Measurements from ENCODE around the gene ROCK1. TPM values are rescaled to one million over a fixed set of nuclear protein-coding genes. Genes with fewer than 3 reads are reported as not detected.
"Not testable (repeated sequence)": the region's sequence is repeated elsewhere in the genome, so short reads cannot be mapped to it uniquely, and the experiment has no call there.

The ROCK1 gene
- total RNA-seq, 2 experiments from 2014 or later: 63.8 to 65.1 TPM

DNA sequence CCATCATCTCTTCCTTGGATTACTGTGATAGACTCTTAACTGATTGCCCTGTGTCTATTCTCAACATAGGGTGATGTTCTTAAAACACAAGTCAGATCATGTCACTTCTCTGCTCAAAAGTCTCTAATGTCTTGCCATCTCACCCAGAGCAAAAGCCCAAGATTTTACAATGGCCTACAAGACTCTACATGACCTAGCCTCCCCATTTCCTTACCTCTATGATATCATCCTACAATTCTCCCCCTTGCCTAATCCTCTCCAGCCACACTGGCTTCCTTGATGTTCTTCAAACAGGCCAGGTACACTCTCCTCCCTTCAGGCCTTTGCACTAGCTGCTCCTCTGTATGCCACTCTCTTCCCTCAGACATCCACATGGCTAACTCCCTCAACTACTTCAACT is 55.1 kb downstream of the ROCK1 start:
- peaks cover 11% of the 10 kb centered on the region for H3K36me3 Mint-ChIP-seq
- no peak overlapping the region for H3K4me3 Mint-ChIP-seq
- H3K9me3 Mint-ChIP-seq (ENCODE audit: low read depth): no peaks in the 10 kb centered on the region
- no peak for ATAC-seq
- CTCF ChIA-PET: no interaction called here
- H3K27me3 Mint-ChIP-seq: no peaks in the 10 kb centered on the region
- DNase-seq: no peak
- H3K4me1 Mint-ChIP-seq: peaks cover 2% of the 10 kb centered on the region
- H3K27ac Mint-ChIP-seq: no peak overlapping the region

DNA sequence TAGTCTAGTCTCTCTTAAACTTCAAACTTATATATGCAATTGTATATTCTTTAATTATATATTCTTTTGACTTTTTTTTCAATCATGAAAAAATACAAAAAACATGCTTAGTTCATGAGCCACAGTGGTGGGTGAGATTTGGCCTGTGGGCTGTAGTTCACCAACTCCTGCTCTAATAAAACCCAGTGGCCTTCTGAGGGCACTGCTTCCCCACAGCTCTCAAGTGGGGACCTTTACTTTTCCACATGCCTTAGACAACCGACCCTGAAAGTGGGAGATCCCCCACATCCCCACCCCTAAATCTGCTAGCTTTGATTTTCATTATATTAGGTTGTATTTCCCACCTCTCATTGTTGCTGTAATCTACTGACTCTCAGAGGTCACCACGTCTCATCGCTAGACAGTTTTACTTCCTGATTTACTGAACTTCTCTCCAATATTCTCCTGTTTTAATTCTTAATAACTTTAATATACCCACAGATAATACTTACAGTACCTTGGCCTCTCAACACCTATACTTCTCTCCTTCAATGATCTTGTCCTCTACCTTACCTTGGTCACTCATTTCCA is 57.3 kb downstream of the ROCK1 start:
- Mint-ChIP-seq H3K9me3 (ENCODE audit: low read depth) (no peaks in the 10 kb centered on the region), H3K36me3 (peaks cover 5% of the 10 kb centered on the region), H3K4me1 (peaks cover 5% of the 10 kb centered on the region), H3K4me3 (no peak overlapping the region), H3K27me3 (no peaks in the 10 kb centered on the region), H3K27ac (no peak overlapping the region)
- no peak for DNase-seq
- CTCF ChIA-PET: no interaction called here
- ATAC-seq: no peak

DNA sequence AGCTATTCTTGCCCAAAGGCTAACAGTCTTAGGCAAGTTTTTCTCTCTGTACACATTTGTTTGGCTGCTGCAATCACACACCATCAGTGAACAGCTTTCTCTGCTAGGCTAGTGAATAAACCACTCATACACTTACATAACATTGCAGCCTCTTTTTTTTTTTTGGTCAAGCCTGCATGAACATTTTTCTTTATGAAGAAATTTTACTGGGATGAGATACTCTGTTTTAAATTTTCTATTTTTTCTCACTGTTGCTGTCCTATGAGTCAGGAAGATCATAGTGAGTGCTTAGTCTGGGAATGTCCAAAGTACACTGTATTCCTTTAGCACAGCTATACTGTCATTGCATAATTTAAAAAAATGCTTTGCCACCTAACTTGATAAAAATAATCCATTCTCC is 58.5 kb downstream of the ROCK1 start:
- no peaks in the 10 kb centered on the region for H3K9me3 Mint-ChIP-seq (ENCODE audit: low read depth)
- H3K4me3 Mint-ChIP-seq: no peak overlapping the region
- ATAC-seq: no peak
- no peak for DNase-seq
- H3K27me3 Mint-ChIP-seq: no peaks in the 10 kb centered on the region
- H3K36me3 Mint-ChIP-seq: peaks cover 5% of the 10 kb centered on the region
- H3K4me1 Mint-ChIP-seq: peaks cover 6% of the 10 kb centered on the region
- no peak overlapping the region for H3K27ac Mint-ChIP-seq
- CTCF ChIA-PET: no interaction called here

DNA sequence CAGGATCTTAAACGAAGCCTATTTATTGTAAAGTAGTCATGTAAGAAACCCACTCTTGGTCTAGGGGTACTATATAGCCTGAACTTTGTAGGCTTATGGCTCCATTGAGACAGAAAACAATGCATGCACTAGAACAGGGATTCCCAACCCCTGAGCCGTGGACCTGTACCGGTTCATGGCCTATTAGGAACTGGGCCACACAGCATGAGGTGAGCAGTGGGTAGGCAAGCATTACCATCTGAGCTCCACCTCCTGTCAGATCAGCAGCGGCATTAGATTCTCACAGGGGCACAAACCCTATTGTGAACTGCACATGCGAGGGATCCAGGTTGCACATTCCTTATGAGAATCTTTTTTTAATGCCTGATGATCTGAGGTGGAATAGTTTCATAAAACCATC is 59.2 kb downstream of the ROCK1 start:
- no peaks in the 10 kb centered on the region for H3K27me3 Mint-ChIP-seq
- no peaks in the 10 kb centered on the region for H3K9me3 Mint-ChIP-seq (ENCODE audit: low read depth)
- H3K27ac Mint-ChIP-seq: no peak overlapping the region
- peaks cover 9% of the 10 kb centered on the region for H3K36me3 Mint-ChIP-seq
- DNase-seq (no peak), ATAC-seq (no peak)
- peaks cover 6% of the 10 kb centered on the region for H3K4me1 Mint-ChIP-seq
- CTCF ChIA-PET: no interaction called here
- H3K4me3 Mint-ChIP-seq: no peak overlapping the region

DNA sequence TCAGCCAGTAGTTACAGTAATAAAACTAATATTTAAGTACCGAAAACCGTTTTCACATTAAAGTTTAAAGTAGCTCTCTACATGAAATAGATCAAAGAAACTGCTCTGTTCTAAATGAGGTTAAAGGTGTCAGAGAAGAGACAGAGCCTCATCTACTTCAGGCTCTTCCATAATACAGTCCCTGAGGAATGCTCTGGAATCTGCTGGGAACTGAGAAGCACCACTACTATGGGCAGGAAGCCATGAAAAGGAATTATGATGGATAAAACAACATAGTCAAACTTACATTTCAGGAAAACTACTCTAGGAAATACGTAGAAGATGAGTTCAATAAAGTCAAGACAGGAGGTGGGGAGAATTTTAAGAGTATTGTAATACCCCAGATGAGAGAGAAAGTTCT is 60.0 kb downstream of the ROCK1 start:
- Mint-ChIP-seq H3K4me1 (peaks cover 6% of the 10 kb centered on the region), H3K27me3 (no peaks in the 10 kb centered on the region), H3K9me3 (ENCODE audit: low read depth) (no peaks in the 10 kb centered on the region), H3K27ac (no peak overlapping the region), H3K36me3 (peaks cover 15% of the 10 kb centered on the region), H3K4me3 (no peak overlapping the region)
- no peak for ATAC-seq
- DNase-seq: no peak
- CTCF ChIA-PET: no interaction called here

DNA sequence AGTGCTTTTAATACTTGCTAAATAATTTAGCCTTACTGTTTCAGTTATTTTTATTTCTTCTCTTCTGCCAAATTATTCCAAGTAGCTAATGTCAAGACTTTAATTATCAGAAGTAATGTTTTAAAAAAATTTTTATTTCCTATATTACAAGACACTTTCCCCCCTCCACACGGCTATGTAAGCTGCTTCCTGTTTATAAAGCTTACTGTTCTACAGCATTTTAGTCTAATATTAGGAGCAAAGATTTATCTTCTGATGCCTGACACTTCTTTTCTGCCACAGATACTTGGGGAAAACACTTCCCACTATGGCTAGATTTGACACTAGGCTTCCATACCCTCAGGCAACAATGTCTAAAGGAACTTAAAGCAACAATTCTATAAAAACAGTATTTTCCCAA is 62.3 kb downstream of the ROCK1 start:
- DNase-seq (no peak), ATAC-seq (no peak)
- Mint-ChIP-seq H3K27me3 (no peaks in the 10 kb centered on the region), H3K9me3 (ENCODE audit: low read depth) (no peaks in the 10 kb centered on the region), H3K36me3 (peaks cover 24% of the 10 kb centered on the region), H3K4me1 (peaks cover 11% of the 10 kb centered on the region), H3K4me3 (no peak overlapping the region), H3K27ac (no peak overlapping the region)
- CTCF ChIA-PET: interaction anchor here (0.6 kb wide), 1 partner anchor 87 kb away, joined by 3 read pairs; no protein-coding TSS in a partner anchor

DNA sequence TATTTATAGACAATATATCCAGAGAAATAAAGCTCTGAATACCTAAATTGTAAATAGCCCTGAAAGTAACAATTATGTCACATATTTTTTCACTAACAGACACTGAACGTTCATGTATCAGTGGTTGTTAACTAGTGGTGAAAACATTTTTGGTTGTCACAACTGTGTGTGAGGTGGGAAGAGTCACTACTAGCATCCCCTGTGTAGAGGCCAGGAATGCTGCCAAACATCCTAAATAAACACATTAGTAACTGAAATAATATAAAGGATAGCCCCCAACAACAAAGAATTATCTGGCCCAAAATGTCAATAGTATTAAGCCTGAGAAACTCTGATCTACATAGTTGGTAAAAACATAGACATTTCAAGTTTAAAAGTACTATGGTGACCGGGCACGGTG is 64.5 kb downstream of the ROCK1 start:
- CTCF ChIA-PET: no interaction called here
- Mint-ChIP-seq H3K4me3 (no peak overlapping the region), H3K9me3 (ENCODE audit: low read depth) (no peaks in the 10 kb centered on the region), H3K27ac (no peak overlapping the region), H3K27me3 (no peaks in the 10 kb centered on the region), H3K36me3 (peaks cover 28% of the 10 kb centered on the region), H3K4me1 (peaks cover 11% of the 10 kb centered on the region)
- DNase-seq (no peak), ATAC-seq (no peak)

DNA sequence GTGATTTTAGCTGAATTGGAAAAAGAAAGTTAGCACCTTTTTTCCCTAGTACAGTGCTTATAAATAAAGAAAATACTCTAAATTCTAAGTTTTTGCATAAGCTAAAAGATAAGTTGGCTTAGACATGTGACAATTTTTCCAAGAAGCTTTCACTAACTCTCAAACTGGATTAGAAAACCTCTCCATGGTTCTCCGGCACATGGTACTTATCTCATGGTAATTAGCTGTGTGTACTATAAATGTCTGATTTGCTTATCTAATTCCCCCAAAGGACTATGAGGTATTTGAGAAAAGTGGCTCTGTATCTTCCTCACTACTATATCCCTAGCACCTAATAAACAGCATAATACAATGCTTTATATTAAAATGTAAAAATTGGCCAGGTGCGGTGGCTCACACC is 71.1 kb downstream of the ROCK1 start:
- no peak overlapping the region for H3K4me3 Mint-ChIP-seq
- ATAC-seq: no peak
- no peaks in the 10 kb centered on the region for H3K27me3 Mint-ChIP-seq
- no peak overlapping the region for H3K27ac Mint-ChIP-seq
- H3K9me3 Mint-ChIP-seq (ENCODE audit: low read depth): no peaks in the 10 kb centered on the region
- H3K36me3 Mint-ChIP-seq: peaks cover 32% of the 10 kb centered on the region
- H3K4me1 Mint-ChIP-seq: peaks cover 3% of the 10 kb centered on the region
- no peak for DNase-seq
- CTCF ChIA-PET: no interaction called here

DNA sequence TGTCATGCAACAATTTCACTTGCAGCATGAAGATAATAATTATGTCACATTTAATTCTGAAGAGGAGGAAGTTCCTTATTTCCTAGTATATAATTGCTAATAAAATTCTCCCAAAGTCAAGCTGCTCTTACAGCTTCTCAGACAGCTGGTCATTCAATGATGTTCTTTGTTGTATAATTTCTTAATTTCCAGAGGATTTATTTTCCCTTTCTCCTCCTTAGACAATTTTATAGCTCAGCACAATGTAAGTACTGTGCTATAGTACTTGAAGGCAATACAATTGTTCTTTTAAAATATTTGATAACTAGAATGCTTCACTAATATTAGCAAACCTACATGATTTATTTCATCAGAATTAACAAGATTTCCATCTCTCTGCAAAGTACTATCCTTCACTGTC is 73.4 kb downstream of the ROCK1 start:
- ATAC-seq (no peak), DNase-seq (no peak)
- H3K27ac Mint-ChIP-seq: no peak overlapping the region
- H3K36me3 Mint-ChIP-seq: peaks cover 45% of the 10 kb centered on the region
- H3K27me3 Mint-ChIP-seq: no peaks in the 10 kb centered on the region
- no peak overlapping the region for H3K4me3 Mint-ChIP-seq
- CTCF ChIA-PET: no interaction called here
- no peaks in the 10 kb centered on the region for H3K4me1 Mint-ChIP-seq
- peaks cover 2% of the 10 kb centered on the region for H3K9me3 Mint-ChIP-seq (ENCODE audit: low read depth)

DNA sequence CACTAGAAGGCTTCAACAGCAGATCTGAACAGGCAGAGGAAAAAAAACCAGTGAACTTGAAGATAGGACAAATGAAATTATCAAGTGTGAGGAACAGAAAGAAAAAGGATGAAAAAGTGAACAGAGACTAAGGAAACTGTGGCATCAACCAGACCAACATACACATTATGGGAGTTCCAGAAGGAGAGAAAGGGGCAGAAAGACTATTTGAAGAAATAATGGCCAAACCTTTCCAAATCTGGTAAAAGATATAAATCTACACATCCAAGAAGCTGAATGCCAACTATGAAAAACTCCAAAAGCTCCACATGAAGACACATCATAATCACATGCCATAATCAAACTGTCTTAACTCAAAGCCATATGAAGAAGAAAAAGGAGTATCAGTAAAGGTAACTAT is 79.8 kb downstream of the ROCK1 start:
- CTCF ChIA-PET: no interaction called here
- peaks cover 52% of the 10 kb centered on the region for H3K36me3 Mint-ChIP-seq
- DNase-seq (no peak), ATAC-seq (no peak)
- H3K27ac Mint-ChIP-seq: no peak overlapping the region
- H3K4me1 Mint-ChIP-seq: no peaks in the 10 kb centered on the region
- peaks cover 11% of the 10 kb centered on the region for H3K9me3 Mint-ChIP-seq (ENCODE audit: low read depth)
- no peak overlapping the region for H3K4me3 Mint-ChIP-seq
- no peaks in the 10 kb centered on the region for H3K27me3 Mint-ChIP-seq

DNA sequence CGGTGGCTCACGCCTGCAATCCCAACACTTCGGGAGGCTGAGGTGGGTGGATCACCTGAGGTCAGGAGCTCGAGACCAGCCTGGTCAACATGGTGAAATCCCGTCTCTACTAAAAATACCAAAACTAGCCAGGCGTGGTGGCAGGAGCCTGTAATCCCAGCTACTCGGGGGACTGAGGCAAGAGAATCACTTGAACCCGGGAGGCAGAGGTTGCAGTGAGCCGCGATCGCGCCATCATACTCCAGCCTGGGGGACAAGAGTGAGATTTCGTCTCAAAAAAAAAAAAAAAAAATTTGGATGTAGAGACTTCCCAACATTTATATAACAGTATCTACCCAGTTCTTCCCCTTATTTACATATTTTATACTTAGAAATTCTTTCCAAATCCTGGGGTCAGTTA is 93.4 kb downstream of the ROCK1 start:
- peaks cover 63% of the 10 kb centered on the region for H3K36me3 Mint-ChIP-seq
- not testable (repeated sequence) for H3K4me1 Mint-ChIP-seq; H3K9me3 Mint-ChIP-seq (ENCODE audit: low read depth); DNase-seq; H3K27ac Mint-ChIP-seq; H3K27me3 Mint-ChIP-seq; ATAC-seq; H3K4me3 Mint-ChIP-seq
- CTCF ChIA-PET: interaction anchor here (0.7 kb wide), 1 partner anchor 469 kb away, joined by 3 read pairs; no protein-coding TSS in a partner anchor

DNA sequence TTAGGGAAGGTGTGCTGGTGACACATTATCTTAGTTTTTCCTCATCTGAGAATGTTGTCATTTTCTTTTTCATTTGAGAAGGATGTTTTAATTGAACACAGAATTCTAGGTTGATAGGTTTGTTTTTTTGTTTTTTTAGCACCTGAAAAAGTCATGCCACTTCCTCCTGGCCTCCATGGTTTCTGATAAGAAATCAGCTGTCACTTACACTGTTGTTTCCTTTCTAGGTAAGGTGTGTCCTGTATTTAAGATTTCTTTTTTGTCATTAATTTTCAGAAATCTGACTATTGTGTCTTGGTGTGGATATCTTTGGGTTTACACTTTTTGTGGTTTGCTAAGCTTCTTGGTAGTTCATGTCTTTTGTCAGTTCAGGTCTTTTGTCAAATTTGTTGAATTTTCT is 99.3 kb downstream of the ROCK1 start:
- ATAC-seq: no peak
- H3K27me3 Mint-ChIP-seq: no peaks in the 10 kb centered on the region
- no peak for DNase-seq
- H3K4me3 Mint-ChIP-seq: no peak overlapping the region
- no peak overlapping the region for H3K27ac Mint-ChIP-seq
- peaks cover 6% of the 10 kb centered on the region for H3K4me1 Mint-ChIP-seq
- CTCF ChIA-PET: no interaction called here
- H3K9me3 Mint-ChIP-seq (ENCODE audit: low read depth): peaks cover 7% of the 10 kb centered on the region
- peaks cover 70% of the 10 kb centered on the region for H3K36me3 Mint-ChIP-seq

DNA sequence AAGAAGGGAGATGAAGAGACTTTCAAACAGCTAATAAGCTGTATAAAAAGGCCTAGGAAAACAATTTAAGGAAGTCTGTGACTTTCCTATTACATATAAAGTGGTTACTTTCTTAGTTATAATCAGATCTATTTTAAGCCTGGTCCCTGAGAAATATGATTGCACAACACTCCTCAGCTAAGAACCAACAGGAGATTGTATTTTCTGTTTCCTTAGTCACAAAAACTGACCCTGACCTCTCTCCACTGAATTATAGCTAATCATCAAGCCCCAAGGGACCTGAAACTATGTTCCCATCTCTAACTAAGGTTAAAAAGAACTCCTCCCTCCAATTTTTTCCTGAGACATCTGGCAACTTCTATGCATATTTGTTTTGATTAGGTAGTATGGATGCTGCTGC is 106.9 kb downstream of the ROCK1 start:
- Mint-ChIP-seq H3K27me3 (no peaks in the 10 kb centered on the region), H3K9me3 (ENCODE audit: low read depth) (no peaks in the 10 kb centered on the region), H3K4me3 (no peak overlapping the region), H3K4me1 (no peaks in the 10 kb centered on the region), H3K36me3 (peaks cover 39% of the 10 kb centered on the region), H3K27ac (no peak overlapping the region)
- DNase-seq (no peak), ATAC-seq (no peak)
- CTCF ChIA-PET: no interaction called here

DNA sequence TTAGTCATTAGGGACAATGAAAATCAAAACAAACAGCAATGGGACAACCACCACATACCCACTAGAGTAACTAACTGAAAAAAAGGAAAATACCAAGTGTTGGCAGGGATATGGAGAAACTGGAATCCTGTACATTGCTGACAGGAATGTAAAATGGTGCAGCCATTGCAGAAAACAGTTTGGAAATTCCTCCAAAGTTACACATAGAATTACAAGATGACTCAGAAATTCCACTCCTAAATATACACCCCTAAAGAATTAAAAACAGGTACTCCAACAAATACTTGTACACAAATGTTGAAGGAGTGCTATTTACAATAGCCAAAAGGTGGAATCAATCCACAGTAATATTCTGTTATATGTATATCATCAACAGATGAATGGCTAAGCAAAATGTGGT is 110.9 kb downstream of the ROCK1 start:
- Mint-ChIP-seq H3K4me1 (peaks cover 7% of the 10 kb centered on the region), H3K9me3 (ENCODE audit: low read depth) (no peaks in the 10 kb centered on the region), H3K4me3 (no peak overlapping the region), H3K36me3 (peaks cover 49% of the 10 kb centered on the region), H3K27ac (no peak overlapping the region), H3K27me3 (no peaks in the 10 kb centered on the region)
- no peak for ATAC-seq
- DNase-seq: no peak
- CTCF ChIA-PET: no interaction called here

DNA sequence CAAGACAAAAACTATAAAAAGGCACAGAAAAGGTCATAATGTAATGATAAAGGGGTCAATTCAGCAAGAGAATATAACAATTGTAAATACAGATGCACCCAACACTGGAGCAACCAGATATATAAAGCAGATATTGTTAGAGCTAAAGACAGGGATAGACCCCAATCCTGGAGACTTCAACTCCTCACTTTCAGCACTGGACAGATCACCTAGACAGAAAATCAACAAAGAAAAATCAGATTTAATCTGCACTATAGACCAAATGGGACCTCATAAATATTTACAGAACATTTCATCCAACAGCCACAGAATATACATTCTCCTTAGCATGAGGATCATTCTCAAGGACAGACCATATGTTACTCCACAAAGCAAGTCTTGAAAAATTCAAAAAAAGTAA is 114.2 kb downstream of the ROCK1 start:
- ATAC-seq (no peak), DNase-seq (no peak)
- H3K9me3 Mint-ChIP-seq (ENCODE audit: low read depth): no peaks in the 10 kb centered on the region
- no peak overlapping the region for H3K27ac Mint-ChIP-seq
- H3K4me3 Mint-ChIP-seq: no peak overlapping the region
- H3K4me1 Mint-ChIP-seq: peaks cover 7% of the 10 kb centered on the region
- peaks cover 43% of the 10 kb centered on the region for H3K36me3 Mint-ChIP-seq
- H3K27me3 Mint-ChIP-seq: no peaks in the 10 kb centered on the region
- CTCF ChIA-PET: no interaction called here
